Stimulated activated CD4-positive, alpha-beta T cell treated with anti-CD3 and anti-CD28 coated beads, Interleukin-2, amount 100 ng/mL, for 24 hours (primary cell): Measurements from ENCODE around the gene USP34.
A peak's percentile ranks its signal among the peaks of the same experiment; 100 is the strongest.
"Not testable (repeated sequence)": the region's sequence is repeated elsewhere in the genome, so short reads cannot be mapped to it uniquely, and the experiment has no call there.

Experiments used
- DNase-seq, 2 donors: peaks; one replicate each; pipeline ENCODE4 v3.0.0-alpha.2; 2020

Gene USP34

GRCh38 chr2:61233581-61233980 lies 237.3 kb downstream of the USP34 start:
- peak in 1 of 2 donors; percentile 9 for DNase-seq

GRCh38 chr2:61229936-61230335 lies 241.0 kb downstream of the USP34 start:
- DNase-seq = no peak

- no peak for DNase-seq
Observed at GRCh38 chr2:61222567-61222966, 248.3 kb downstream of the USP34 start.

DNA sequence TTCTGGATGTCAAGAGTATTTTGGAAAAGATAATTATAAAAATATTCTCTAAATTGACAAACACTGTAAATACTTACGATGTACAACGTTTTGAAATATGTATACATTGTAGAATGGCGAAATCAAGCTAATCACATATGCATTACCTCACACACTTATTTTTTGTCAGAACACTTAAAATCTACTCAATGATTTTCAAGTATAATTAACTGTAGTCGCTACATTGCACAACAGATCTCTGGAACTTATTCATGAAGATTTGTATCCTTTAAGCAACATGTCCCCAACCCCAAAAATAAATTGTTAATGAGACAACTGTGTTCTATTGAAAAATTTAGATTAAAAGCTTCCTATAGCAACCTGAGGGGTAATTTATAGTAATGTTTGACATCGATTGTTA lies 249.1 kb downstream of the USP34 start:
- DNase-seq = no peak

DNA sequence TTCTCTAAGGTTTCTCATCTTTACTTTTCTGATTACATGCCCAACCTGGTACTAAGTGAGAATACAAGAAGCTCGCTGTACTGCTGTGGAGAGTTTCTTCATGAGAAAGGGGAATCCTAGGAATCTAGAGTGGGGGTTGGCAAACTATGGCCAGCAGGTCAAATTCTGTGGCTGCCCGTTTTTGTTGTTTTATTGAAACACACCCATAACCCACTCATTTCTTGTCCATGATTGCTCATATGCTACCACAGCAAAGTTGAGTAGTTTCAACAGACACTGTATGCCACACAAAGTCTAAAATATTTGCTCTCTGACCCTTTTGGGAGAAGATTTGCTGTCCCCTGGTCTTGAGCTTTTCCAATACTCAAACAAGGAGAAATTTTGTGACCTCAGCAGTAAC lies 250.1 kb downstream of the USP34 start:
- DNase-seq = no peak

GRCh38 chr2:61218817-61219170 lies 252.1 kb downstream of the USP34 start:
- DNase-seq = no peak

DNA sequence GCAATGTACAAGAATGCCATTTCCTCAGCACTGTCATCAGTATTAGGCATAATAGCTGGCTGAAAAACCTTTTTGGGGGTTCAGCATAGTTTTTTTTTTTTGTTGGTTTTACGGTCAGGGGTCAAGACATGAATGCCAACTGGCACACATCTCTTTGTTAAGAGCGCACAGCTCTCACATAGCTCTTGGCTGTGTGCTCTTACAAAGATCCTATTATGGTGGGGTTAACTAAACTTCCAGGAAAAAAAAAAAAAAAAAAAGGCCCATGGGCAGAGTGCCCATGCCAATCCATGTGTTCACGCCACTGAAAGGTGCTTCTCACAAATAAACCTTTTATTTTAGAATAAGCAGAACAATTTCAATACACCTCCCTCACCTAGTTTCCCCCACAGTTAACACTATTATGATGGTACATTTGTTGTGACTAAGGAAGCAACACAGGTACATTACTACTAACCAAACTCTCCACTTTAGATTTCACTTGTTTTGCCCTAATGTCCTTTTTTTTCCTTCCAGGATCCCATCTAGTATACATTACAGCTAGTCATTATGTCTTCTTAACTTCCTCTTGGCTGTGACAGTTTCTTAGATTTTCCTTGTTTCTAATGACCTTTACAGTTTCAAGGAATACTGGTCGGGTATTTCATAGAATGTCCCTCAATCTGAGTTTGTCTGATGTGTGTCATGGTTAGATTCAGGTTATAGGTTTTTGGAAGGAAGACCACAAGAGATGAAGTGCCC lies 252.6 kb downstream of the USP34 start:
- DNase-seq = no peak

DNA sequence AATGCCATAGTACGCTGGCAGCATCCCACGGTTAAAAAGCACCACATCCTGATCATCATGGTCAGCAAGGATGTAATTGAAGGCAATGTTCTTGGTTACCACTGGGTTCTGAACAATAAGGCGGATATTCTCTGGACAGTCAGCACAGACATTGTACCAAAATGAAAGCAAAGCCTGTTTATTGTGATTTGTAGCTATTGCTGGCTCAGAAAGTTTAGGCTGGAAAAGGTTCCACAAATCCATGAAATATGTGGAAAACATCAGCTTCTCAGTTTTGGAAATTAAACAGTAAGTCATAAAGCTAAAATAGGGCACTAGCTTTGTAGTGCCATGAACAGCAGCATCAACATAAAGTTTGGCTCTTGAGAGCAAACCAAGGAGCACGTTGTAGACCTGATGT lies 256.7 kb downstream of the USP34 start:
- no peak for DNase-seq

GRCh38 chr2:61210332-61210981 lies 260.4 kb downstream of the USP34 start:
- DNase-seq = no peak

- no peak for DNase-seq
Observed at GRCh38 chr2:61205132-61205531, 265.8 kb downstream of the USP34 start.

GRCh38 chr2:61196671-61197070 lies 274.2 kb downstream of the USP34 start:
- no peak for DNase-seq

DNA sequence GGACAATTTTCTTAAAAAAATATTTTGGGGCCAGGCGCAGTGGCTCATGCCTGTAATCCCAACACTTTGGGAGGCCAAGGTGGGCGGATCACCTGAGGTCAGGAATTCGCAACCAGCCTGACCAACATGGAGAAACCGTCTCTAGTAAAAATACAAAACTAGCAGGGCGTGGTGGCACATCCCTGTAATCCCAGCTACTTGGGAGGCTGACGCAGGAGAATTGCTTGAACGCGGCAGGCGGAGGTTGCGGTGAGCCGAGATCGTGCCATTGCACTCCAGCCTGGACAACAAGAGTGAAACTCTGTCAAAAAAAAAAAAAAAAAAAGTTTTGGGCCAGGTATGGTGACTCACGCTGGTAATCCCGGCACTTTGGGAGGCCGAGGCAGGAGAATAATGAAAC lies 276.2 kb downstream of the USP34 start:
- not testable (repeated sequence) for DNase-seq

DNA sequence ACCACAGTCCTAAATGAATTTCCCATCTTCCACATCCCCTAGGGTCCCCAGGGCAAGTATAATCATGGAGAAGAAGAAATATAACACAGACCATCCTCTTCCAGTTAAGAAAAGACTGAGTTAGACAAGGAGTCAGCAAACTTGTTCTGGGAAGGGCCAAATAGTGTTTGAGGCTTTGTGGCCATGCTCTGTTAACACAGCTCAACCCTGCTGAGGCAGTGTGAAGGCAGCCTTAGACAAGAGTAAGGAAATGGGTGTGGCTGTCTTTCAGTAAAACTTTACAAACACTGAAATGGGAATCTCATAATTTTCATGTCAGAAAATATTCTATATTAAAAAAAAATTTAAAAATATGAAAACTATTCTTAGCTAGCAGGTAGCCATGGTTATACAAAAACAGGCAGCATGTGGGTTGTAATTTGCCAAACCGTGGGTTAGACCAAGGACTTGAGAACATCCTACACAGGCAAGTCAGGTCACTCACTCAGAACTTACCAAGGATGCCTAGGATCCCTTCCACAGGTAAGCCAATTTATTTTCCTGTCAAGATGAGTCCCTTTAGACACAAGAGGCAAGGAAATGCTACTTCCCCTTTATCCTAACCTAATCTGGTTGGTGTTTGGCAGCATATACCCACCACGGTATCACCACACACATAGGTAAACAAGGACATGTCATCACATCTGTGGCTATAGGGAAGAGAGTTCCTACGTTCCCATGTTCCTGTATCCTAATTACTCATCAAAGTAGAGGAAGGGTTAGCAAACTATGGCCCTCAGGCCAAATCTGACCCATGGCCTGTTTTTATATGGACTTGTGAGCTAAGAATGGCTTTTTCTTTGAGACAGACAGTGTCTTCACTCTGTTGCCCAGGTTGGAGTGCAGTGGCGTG lies 277.0 kb downstream of the USP34 start:
- no peak for DNase-seq

- DNase-seq = no peak
Observed at GRCh38 chr2:61187085-61187484, 283.8 kb downstream of the USP34 start.

GRCh38 chr2:61185231-61185728 lies 285.6 kb downstream of the USP34 start:
- DNase-seq = no peak

- no peak for DNase-seq
Observed at GRCh38 chr2:61184263-61184662, 286.6 kb downstream of the USP34 start.

DNA sequence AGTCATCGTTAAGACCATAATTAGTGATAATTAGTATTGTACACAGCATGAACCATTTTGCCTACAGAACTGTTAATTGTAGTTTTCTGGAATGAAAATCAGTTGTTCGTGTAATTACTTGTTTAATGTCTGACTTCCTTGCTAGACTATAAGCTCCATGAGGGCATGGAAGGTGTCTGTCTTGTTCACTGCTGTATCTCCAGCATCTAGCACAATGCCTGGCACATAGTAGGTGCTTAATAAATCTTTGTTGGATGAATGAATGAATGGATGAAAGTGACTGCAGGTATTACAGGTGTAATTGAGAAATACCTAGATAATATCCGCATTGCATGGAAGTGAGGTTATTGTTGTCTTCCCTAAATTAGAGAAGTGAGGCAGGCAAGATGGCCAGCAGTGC lies 287.1 kb downstream of the USP34 start:
- DNase-seq = no peak

- no peak for DNase-seq
Observed at GRCh38 chr2:61182059-61182383, 288.9 kb downstream of the USP34 start.

GRCh38 chr2:61181382-61182058 lies 289.4 kb downstream of the USP34 start:
- DNase-seq = no peak

DNA sequence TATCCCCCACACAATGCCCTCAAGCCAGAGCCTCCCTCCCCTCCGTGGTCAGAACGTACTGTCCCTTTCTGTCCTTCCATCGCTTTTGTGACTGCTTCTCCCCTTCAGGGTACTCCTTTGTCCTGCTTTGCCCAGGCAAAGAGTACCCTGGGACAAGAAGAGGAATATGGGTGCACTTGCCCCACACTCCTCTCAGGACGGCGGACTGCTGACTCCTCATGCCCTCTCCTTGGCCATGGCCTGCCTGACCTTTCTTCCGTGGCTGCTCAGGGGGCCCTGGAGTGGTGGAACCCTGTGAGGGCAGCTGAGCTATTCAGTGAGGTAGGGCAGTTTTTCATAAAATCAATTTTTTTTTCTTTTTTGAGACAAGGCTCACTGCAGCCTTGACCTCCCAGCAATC lies 290.2 kb downstream of the USP34 start:
- DNase-seq = no peak

DNA sequence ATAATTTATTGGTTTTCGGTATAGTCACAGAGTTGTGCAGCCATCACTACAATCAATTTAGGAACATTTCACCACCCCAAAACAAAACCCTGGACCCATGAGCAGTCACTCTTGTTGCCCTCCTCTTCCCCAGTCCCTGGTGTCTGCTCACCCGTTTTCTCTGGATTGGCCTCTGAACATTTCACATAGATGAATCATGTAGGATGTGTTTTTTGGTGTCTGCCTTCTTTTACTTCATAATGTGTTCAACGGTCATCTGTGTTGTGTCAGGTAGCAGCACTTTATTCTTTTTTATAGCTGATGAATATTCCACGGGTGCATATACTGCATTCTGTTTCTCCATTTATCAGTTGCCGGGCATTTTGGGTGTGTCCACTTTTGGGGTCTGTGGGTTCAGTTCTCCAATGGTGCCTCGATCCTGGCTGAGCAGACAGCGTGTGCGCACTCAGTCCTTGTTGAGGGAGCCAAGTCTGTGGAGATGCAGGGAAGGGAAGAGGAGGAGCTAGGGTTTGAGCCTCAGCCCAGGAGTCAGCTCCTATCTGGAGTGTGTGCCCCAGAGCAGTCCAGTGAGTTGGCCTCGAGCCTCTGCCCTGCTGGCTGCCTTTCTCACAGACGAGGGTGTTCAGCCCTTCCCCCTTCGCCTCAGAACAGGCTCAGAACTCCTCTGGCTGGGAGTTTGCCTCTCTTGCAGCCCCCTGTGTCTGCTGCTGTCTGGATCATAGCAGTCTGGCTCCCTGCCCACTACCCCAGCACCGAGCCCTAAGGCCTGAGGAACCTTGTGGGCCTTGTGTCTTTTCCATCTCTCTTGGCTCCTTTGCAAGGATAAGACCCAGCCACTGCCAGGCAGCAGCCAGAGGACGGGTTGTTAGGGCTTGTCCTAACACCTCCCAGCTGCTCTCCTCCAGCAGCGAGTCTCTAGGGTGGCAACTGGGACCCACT lies 290.9 kb downstream of the USP34 start:
- no peak for DNase-seq
